Measurements from ENCODE around the gene PRKCA.

GRCh38 chr17:66331038-66331816 is 28.8 kb downstream of the PRKCA start:
- TF ChIP-seq CTCF (IDR thresholded peaks at IDR 0.05; ENCODE audit: extremely low read depth in 1 of 2, insufficient read depth in 1 of 2, low read depth in 1 of 2, low read length in 2 of 2): no peak
- TF ChIP-seq POLR2A (IDR thresholded peaks at IDR 0.05; ENCODE audit: low read depth, low read length): no peak
- TF ChIP-seq POLR2AphosphoS5 (IDR thresholded peaks at IDR 0.05; ENCODE audit: insufficient read depth, low read depth, low read length): no peak

Measured in endothelial cell of umbilical vein (primary cell).